HG03095 (cell line): ENCODE results near the gene GULP1.
"Not testable (repeated sequence)": the region's sequence is repeated elsewhere in the genome, so short reads cannot be mapped to it uniquely, and the experiment has no call there.

Source experiments
- ATAC-seq: cut with Tn5 transposase; IDR thresholded peaks from one replicate; pipeline ENCODE4 v1.9.1; 2021; ENCODE audit warnings: moderate library complexity; ENCODE audit not compliant: unreplicated experiment

GULP1 gene

DNA sequence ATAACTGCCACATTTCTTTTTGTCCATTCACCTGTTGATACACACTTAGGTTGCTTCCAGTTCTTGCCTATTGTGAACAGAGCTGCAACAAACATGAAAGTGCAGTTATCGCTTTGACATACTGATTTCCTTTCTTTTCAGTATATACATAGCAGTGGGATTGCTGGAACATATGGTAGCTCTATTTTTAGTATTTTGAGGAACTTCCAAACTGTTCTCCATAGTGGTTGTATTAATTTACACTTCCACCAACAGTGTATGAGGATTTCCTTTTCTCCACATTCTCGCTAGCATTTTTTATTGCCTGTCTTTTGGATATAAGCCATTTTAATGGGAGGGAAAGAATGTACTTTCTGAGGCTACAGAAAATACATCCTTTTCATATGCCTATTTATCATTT lies 167.4 kb downstream of the GULP1 start:
- no peak for ATAC-seq

GRCh38 chr2:188466078-188466477 lies 174.4 kb downstream of the GULP1 start:
- not testable (repeated sequence) for ATAC-seq

GRCh38 chr2:188466761-188467160 lies 175.1 kb downstream of the GULP1 start:
- no peak for ATAC-seq

DNA sequence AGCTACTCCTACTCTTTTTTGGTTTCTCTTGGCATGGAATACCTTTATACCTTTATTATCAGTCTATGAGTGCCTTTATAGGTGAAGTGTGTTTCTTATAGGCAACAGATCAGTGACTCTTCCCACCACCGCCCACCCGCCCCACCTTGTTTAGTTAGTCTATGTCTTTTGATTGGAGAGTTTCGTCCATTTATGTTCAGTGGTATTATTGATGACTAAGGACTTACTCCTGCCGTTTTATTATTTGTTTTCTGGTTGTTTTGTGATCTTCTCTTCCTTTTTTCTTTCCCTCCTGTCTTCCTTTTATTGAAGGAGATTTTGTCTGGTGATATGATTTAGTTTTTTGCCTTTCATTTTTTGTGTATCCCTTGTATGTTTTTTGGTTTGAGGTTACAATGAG lies 179.5 kb downstream of the GULP1 start:
- no peak for ATAC-seq

GRCh38 chr2:188473306-188473705 lies 181.6 kb downstream of the GULP1 start:
- no peak for ATAC-seq

DNA sequence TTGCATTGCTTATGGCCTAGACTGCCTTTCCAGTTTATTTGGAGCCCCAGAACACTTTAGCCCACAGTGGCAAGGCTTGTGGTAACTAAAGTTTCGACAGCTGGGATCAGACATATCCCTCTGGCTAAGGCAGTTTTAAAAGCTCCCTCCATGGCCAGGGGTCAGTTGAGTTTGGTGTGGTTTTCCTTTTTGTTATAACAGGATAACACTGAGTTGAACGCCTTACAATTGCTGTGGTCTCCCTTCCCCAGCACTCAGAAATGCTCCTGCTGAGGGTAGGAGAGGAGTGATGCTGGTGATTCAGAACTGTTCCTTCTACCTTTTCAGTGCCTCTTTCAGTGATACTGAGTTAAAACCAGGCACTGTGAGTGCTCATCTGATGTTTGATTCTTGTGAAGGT lies 182.6 kb downstream of the GULP1 start:
- ATAC-seq, result no peak

DNA sequence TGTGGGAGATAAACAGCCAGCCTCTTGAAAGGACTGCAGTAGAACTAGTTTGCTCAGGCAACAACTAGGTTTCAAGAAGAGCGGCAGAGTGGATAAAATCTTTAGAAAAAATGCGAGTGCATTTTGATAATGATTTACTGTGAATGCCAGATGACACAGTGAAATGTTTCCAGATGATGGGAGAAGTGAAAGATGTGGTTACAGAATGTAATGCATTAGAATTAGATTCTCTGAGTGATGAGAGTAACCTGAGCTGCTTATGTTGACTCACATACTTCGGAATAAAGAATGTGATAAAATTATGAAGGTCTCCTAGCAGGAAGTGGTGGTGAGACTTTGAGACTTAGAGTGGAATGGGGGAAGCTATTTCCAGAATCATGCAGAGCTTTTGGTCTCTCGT lies 184.3 kb downstream of the GULP1 start:
- ATAC-seq, result peak; percentile 34

DNA sequence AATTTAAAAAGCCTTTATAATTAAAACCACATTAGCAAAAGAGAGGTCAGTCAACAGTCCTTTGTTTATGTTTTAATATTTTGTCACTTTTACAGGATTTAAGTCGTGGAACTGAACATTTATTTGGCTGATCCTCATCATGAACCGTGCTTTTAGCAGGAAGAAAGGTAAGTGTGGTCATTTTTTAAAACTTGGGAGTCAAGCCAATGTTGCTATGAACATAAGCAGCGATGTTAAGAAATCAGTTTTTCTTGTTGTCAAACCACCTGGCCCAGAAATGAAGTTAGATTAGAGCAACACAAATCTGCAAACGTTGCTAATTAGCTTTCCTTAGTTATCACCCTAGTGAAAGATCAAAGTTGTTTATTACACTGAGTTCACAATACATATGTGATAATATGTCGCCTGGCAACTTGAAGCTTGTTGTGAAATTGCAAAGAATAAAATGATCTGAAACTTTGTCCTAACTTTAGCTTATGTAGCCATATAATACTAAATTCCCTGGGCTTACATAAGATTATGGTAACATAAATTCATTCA lies 186.0 kb downstream of the GULP1 start:
- no peak for ATAC-seq

DNA sequence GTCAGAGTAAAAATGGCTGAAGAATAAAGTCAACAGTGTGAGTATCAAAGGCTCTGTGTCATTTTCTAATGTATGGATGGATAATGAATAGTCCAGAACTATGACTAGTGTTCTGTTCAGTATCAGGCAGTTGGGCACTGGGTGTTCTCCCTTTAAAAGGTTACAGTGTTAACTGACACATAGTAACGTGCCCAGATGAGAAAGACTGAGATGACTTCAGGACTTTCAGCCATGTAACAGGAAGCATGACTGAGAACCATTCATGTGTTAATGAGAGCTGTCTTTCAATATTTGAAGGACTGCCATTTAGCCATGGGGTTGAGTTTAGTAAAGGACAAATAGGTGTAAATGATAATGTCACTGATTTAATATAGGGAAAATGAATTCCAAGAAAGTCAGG lies 187.1 kb downstream of the GULP1 start:
- ATAC-seq, result peak; percentile 99

DNA sequence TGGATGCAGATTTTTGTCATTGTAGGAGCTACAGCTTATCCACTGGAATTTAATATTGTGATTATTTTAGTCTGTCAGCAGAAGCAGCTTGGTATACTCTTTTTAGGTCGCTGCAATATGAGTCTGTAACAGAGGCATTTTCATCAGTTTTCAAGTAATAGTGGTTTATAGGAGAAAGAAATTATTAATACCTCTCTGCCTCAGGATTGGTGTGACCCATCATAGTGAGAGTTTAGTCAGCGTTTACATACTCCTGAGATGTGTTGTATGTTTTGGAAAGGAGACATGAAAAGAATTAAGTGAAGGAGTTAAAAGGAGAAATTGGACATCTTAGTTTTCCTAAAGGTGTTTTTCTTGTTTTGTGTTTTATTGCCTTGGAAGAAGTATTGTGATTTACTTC lies 189.8 kb downstream of the GULP1 start:
- ATAC-seq, result no peak

GRCh38 chr2:188485496-188485895 lies 193.8 kb downstream of the GULP1 start:
- ATAC-seq, result no peak

DNA sequence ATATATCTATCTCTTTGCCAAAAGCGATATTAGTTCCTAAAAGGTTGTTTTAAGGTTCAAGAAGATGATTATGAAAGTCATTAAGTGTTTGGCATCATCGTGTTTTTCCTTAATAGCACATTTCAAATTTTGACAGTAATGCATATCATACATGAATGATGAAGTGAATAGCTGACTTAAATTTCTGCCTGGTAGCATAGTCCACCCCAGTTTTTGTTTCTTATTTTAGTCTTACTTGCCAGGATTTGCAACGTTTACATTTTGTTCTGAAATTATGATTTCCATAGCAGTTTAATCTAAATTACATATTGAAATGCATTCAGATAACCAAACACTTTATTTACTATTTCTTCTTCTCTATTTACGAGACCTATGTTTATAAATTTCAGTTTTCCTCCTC lies 201.1 kb downstream of the GULP1 start:
- no peak for ATAC-seq

DNA sequence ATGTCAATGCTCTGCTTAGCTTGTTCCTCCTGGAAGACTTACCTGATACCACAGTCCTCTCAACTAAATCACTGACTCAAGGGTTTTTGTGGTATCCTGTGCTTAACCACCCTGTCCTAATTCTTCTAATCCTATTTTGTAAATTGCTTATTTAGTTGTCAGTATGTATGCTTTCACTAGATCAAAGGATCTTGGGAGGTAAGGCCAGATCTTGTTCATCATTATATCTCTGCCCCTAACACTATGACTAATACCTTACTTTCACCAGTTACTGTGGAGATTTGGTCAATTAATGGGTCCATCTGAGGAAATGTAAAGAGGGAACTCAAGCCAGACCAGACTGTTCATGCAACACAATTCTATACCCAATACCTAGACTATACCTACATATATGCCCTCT lies 203.2 kb downstream of the GULP1 start:
- no peak for ATAC-seq

DNA sequence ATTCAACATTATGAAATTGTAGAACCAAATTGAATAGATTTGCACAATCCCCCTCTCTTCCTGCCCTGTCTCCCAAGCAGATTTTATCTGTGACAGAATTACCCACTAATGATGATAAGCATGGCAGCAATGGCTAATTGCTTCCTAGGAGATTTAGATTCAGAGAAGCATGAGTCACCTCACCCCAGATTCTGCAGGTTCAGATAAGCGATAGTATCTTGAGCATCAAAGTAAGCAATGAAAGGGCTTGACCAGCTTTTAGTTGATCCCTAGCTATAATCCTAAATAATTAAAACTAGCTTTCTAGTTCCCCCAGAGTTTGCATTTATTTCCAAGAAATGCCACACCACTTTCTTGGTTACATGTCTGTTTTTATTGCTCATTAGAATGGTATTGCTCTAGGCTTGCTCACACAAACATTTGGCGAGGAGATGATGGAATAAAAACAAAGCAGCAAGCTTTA lies 204.3 kb downstream of the GULP1 start:
- ATAC-seq, result no peak

- ATAC-seq, result no peak
These were observed 206.1 kb downstream of the GULP1 start for GRCh38 chr2:188497726-188498125.

GRCh38 chr2:188503975-188504374 lies 212.3 kb downstream of the GULP1 start:
- no peak for ATAC-seq

GRCh38 chr2:188506843-188507242 lies 215.2 kb downstream of the GULP1 start:
- ATAC-seq, result no peak

DNA sequence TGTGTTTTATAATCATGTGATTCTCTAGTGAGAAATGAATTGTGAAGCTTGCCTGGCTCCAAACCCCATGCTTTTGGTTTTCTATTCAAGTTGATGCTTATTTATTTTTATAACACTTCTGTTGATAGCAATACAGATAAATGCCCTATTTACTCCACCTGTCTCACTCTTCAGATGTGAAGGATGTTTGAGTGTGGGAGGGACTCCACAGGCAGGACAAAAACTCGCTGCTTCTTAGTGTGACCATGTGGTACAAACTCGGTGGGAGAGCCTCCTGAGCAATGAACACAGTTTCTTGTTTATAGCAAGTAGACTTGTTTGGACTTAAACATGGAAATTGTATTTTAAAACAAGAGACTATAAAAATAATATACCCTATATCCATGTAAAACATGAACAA lies 219.7 kb downstream of the GULP1 start:
- no peak for ATAC-seq

DNA sequence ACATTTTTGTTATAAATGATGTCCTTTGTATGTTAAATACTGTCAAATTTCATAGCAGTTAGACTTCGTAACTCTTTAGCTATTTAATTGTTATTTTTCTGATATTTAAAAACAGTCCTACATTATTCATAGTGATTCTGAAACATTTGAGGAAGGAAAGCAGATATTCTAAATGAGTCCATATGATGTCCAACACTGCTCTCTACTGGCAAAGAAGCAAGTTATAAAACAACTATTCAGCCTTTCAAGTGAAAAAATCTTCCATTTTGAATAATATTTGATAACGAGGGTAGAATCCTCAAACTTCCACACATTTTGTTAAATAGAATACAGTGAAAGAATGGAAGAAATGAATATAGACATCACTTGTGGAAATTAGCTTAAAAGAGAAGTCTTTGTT lies 220.8 kb downstream of the GULP1 start:
- ATAC-seq, result no peak

- ATAC-seq, result no peak
These were observed 224.2 kb downstream of the GULP1 start for GRCh38 chr2:188515918-188516317.

DNA sequence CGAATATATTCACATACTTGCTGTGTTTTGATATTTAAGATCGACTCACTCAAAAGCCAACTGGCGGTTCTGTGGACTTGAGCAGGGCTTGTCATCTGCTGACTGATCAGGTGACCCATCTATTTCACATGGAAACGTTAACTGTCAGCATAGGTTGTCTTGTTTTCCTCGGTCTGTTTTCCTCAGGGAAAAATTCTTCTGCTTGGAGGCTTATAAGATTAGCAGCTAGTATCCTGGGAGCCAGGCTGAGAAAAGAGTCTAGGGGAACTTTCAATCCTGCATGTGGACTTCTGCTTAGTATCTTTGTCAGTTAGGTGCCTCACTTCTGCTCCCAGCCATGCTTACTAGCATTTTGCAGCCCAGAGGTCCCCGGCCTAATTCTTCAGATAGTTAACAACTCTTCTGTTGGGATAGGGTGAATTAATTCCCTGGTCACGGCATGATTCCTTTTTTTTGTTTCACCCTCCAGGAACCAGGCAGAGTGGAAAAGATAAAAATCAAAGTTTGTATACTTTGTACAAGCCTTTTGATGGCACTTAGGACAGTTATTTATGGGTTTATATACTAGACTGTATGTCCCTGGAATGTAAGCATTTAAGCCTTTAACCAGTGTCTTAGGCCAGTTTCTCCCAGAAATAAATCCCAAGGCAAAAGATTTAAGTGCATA lies 226.0 kb downstream of the GULP1 start:
- no peak for ATAC-seq

DNA sequence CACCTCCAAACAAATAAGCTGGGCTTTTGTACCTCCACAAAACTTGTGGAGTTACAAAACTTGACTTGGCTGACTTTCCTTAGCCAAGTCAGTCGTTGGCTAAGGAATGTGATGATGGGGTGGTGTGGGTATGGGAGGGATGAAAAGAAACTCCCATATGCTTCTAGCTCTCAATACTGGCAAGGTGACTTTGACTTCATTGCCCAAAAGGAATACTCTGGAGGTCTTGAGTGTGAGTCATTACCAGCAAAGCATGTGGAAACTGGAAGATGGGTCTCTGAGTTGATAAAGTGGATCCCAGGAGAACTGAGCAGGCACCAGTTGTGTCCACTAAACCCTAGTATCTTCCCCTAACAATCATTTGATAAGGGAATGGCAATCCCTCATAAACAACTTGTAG lies 226.7 kb downstream of the GULP1 start:
- ATAC-seq, result no peak

DNA sequence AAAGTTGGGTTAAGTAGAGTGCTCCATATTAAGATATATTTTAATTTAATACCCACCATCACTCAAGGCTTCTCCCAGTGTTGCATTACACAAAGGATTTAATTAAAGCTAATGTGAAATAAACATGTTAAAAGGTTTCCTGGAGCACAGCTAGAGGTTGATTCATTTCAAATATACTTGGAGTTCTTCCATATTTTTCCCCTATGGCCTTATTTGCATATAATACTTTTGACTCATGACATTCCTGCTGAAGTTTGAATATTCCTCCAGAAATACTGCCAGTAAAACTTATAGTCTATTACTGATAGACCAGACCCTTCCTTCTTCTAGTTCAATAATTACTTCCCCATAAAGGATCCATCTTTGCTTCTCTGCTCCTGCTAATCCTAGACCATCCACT lies 227.5 kb downstream of the GULP1 start:
- no peak for ATAC-seq
